ENCODE measurements around the gene KLF16.

KLF16 gene

DNA sequence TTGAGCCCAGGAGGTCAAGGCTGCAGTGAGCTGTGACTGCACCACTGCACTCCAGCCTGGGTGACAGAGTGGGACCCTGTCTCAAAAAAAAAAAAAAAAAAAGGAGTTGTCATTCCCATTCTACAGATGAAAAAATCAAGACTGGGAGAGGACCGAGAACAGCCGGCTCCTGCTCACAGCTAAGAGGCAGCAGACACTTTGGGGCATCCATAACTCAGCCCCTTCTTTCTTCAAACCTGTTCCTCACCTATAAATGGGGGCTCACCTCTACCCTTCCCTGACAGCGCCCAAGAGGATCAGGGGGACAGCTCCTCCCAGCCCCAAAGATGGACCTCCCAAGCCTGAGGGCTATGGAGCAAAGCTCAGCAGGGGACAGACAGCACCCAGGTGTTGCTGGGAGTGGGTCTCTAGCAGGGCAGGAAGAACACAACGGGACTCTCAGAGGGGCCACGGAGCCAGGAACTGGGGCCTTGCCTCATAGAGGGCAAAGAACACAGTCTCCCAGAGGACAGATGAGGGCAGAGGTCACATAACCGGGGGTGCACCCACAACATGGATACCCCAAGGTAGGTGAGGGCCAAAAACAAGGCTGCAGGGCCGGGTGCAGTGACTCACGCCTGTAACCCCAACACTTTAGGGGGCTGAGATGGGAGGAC lies 3.4 kb upstream of the KLF16 start:
- FAIRE-seq = no peak

DNA sequence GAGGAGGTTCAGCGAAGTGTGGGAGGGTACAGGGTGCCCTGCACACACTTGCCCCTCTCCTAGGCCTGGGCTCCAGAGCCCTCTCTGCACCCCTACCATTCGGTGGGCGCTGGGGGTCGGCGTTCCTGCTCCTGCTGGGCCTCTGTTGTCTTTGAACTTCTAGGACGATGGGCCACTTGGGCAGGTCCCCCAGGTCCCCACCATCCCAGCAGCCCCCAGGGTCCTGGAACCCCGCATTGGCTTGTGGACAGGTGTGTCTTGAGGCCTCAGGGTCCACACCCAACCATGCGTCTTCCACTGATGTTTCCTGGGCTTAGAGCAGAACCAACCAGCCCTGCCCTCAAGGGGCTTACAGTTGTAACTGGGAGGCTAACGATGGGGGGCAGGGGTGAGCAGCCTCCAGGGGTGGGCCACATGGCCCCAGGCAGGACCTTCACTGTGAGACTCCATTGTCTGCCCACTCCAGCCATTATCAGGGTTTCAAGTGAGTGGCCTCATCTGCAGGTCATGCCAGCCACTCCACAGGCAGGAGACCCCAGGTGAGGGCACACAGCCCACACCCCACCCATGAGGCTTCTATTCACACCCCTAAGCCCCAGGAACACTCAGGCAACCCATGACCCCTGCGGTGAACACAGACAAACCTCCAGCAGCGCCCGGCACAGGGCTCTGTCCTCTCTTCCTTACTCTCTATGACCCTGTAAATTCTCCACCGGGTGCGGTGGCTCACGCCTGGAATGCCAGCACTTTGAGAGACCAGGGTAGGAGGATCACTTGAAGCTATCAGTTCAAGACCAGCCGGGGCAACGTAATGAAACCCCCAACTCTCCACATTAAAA lies 2.0 kb upstream of the KLF16 start:
- FAIRE-seq = no peak

DNA sequence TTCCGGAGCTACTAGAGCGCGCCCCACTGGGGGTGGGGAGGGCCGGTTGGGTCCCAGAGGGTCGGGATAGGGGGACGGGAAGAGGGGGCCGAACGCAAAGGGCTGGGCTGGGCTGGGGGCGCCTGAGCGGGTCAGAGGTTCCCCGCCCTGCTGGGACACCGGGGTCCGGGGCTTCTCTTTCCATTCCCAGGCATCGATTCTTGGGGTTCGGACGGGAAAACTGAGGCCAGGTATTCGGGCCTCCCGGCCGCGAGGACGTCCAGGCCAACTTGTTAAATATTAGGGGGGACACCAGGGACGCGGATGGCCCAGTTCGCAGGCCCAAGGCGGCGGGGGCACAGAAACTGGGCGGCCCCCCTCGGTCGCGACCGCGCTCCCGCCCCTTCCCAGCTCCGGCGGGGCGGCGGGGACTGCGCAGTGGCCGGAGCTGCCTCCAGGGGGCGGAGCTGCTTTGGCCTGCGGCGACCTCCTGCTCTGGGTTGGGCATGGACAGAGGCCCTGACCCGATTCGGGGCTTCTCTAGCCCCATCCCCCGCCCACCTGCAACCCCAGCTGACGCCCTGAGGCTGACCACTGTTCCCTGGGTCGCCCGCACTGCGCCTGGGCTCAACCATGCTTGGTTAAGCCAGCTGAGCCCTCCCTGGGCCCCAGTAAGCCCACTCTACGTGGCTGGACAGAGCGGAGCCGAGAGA lies 1.2 kb upstream of the KLF16 start:
- FAIRE-seq = no peak

DNA sequence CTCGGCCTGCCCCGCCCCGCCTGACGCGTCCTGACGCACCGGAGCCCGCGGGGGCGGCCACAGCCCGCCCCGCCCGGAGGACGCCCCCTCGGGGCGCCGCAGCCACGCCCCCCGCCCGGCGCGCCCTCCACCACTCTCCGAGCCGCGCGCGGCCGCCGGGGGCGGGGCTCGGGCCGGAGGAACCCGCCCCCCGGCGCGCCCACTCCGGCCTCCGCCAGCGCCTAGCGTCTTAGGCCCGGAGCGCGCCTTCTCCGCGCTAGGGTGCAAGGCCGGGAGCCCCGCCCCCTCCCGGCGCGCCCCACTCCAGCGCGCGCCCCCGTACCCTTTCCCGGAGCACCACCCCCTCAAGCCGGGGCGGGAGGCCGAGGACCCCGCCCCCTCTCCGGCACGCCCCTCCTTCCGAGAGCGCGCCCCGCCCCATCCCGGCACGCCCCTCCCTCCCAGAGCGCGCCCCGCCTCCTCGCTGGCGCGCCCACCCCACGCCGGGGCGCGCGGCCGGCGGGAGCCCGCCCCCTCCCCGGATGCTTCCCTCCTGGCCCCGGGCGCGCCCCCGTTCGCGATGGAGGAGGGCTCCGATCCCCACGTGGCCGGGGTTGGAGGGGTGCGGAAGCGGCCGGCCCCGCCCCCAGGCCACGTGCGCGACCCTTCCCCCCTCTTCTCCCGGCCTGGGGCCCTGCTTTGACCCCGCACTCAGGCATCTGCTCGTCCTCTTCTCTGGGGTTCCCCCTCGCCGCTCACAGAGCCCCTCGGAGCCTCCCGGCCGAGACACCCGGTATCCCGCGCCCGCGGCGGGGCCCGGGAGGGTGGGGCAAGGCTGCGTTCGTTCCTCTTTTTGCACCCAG lies 480 bp upstream of the KLF16 start:
- no peak for FAIRE-seq

DNA sequence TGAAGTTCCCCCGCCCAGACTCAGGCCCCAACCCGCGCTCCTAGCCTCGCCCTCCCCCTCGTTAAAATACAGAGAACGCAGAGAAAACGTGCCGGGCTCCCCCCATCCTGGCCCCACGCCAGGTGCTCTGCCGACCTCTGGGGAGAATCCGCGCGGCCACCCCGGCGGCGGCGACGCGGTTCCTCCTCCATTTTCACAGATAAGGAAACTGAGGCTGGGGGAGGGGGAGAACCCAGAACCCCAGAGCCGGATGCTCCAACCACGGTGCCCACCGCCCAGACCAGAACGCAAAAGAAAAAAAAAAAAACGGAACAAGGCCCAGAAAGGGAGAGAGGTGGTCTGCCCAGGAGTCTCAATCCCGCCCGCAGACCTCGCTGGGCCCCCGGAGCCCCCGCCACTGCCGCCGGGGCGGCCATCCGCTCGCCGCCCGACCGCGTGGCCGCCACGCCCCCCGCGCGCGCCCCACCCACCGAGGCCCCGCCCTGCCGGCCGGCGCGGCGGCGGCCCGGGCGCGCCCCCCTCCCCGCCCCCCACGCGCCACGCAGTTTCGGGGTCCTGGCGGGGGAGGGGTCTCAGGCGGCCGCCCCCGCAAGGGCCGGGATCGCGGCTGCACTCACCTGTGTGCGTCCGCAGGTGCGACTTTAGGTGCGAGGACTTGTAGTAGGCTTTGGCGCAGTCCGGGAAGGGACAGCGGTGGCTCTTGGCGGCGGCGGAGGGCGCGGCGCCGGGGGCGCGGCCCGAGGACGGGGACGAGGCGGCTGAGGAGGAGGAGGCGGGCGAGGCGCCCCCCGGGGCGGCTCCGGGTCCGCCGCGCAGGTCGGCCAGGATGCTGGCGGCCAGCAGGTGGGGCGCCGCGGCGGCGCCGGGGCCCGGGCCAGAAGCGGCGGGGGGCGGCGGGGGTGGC lies 703 bp downstream of the KLF16 start:
- no peak for FAIRE-seq

DNA sequence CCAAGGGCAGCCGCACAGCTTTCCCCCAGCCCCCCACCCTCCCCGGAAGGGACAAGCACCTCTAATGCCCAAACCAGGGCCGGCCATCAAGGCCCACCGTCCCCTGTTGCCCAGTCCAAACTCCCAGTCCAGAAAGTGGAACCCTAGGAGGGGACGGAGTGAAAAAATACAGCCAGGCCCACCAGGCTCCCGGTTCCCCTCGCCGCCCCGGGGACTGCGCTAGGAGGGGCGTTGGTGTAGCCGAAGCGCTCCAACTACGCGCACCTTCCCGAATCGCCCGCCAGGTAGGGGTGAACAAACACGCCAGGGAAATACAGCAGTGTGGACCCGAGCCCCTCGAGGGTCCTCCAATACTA lies 1.3 kb downstream of the KLF16 start:
- FAIRE-seq = no peak

DNA sequence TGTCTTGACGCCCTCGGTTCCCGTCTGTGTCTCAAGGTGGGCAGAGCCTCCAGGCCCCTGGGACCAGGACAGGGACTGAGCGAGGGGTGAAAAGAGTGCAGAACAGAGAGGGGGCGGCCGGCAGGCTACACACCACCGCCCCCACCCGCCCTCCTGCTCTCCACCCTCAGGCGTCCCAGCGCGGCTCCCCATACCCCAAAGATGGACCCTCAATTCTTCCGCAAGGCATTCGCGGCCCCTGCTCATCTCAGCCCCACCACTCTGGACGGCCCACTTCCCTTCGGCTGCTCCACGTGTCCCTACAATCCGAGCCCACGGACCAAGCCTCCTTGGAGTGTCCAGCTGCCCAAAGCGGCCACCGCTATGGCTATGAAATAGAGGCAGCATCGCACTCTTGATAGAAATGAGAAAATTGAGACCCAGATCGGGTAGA lies 1.8 kb downstream of the KLF16 start:
- no peak for FAIRE-seq

DNA sequence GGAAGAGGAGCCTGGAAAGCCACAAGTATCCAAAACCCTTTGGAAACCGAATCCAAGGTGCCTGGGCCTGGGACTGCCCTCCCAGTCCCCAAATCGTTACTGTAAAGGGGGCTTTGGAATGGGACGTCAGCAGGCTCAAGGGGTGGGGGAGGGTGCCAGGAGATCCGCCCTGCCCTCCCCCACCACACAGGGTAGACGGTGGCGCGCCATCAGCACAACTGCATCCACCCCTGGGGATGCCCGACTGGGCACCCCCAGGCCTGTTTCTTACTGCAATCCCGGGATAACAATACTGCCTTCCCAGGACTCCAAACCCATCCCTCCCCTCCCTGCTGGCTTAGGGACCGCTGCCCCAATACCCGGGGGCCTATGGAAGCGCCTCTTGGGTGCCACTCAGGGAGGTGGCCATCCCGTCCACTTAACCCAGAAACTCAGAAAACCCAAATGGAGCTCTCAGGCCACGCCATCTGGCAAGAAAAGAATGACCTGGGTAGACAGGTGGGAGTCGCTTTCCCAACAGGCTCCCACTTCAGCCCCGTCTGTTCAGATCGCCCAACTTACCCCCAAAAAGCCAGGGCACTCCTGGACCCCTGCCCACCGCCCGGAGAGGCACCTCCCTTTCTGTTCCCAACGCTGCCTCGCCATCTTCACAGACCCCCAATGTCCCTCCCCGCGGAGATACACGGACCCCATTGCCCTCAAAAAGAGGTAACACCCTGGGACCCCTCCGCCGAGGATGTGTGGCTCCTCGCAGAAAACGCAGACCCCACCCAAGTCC lies 2.4 kb downstream of the KLF16 start:
- FAIRE-seq = no peak

DNA sequence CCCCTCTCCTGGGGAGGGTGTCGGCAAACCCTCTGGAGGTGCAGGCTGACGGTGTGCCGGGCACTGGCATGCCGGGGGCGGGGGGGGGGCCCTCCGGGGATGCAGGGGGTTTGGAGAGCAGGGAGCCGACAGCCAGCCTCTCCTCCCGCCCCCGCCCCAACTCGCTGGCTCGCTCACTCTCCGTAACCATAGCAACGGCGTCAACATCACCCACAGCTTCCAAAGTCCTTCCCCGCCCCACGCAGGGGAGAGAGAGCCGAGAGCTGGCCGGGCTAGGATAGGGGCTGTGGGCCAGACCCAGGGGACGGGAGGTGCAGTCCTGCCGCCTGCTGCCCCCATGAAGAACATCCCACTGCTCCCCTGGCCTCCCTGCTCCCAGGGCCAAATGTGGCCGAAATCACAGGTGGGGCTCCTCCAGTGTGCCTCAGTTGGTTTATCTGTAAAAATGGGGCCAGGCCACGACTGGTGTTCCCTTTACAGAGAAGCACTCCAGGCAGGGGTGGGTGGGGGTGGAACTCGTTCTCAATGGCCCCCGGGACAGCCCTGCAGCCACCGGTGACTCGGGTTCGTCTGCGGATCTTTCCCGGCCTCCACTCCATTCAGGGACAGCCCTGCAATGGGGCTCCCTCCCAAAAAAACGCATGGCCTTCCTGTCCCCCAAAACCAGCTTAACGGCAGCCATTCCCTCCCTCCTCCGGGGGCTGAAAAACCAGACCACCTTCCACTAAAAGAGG lies 3.2 kb downstream of the KLF16 start:
- FAIRE-seq = no peak

DNA sequence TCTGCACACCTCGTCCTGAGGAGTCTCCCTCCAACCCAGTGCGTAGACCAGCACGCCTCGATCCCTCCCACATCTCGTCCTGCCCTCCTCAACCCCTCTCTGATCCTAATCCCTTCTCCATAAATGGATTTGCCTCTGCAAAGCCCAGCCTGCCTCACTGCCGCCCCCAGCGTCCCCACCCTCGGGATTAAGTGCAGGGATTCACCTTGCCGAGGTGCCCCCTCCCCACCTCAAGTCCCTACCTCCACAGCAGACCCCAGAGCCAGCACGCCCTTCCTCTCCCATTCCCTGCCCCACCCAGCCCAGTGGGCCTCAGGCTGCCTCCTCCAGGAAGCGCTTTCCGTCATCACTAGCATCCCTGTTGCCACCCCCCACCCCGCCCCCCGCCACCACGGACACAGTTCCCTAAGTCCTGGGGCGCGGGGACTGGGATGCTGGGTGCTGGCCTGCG lies 4.0 kb downstream of the KLF16 start:
- no peak for FAIRE-seq

DNA sequence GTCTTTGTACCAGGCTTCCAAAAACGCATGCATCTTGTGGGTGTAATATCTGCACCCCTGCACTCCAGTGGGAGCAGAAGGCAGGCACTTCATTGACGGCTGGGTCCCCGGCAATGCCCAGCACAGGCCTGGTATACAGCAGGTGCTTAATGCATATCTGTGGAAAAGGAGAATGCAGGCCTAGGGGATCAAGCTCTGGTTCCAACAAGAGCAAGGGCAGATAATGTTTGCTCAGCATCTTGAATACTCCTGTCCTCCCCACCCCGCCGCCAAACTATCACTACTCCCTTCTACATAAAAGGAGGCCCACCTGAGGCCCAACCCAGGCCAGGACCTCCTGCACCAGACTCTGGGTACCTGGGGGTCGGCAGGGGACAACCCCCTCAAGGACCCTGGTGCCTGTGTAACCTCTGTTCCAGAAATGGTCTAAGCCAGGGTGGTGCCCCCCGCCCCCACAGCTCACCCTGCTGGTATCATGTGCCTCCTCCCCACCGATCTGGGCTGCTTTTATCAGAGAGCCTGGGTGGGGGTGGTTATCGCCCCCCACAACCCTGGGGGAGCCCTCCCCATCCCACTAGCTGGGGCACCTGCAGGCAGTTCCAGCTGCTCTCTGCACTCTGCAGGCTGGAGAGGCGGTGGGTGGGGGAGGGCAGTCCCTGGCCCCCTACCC lies 4.8 kb downstream of the KLF16 start:
- no peak for FAIRE-seq

DNA sequence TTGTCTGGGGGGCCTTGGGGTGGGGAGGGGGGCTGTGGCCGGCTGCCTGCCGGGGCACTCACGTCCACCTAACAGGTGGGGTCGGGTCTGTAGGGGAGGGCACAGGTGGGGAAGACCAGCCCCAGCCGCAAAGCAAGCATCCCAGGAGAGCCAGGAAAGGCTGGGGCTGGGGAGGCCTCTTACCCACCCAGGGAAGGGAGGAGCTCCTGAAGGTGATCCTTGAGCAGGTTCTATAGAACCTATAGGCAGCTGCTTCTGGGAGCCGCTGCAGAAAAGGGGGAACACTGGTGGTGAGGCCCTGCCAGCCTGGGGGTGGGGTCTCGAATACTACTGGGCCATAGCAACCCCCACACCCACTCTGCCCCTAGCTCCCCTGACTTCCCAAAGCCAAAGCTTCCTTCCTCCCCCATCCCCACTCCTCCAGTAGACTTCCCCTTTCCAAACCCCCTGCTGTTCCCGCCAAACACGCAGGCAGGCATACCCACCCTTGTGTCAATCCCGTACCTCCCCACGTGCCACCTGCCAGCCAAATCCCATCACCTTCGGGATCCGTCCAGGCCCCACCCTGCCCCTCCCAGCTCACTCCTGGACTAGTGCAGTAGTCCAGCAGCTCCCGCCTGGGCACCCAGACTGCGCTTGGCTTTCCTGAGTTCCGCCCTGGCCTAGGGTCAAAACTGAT lies 5.6 kb downstream of the KLF16 start:
- FAIRE-seq = no peak

DNA sequence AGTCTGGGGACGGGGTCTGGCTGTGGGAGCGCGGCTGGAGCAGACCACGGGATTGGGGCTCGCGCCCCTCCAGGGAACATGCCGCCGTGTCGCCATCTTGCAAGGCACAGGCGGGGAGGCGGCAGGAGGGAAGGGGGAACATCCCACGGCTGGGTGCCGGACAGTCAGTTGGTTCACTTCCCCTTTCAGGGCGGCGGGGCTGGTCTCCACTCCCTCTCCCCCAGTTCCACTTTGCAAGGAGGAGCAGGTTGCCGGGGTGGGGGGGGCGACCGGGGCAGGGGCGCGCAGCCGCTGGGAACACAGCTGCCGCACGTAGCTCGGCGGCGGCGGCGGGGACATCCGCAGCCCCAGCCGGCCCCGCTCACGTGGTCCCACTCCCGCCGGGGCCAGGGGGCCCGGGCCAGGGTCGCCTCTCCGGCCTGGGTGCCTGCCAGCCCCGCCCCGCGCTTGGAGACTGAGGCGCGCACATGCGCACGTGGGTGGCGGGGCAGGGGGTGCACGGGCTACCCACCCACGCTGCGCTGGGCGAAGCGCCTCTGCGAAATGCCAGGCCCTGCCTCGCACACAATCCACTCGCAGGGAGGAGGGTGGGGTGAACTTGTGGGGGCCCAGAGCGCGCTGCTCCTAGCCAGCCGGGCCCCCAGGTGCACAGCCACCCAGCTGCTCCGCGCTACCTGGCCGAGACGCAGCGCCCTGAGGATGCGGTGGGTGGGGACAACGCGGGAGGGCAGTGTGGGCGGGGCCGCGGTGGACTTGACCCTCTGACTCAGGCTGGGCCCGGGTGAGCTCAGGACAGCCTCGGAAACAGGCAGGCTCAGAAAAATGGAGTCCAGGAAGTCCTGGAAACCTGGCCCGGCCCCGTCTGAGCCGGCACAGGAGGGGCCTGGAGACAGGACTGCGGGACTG lies 6.4 kb downstream of the KLF16 start:
- no peak for FAIRE-seq

DNA sequence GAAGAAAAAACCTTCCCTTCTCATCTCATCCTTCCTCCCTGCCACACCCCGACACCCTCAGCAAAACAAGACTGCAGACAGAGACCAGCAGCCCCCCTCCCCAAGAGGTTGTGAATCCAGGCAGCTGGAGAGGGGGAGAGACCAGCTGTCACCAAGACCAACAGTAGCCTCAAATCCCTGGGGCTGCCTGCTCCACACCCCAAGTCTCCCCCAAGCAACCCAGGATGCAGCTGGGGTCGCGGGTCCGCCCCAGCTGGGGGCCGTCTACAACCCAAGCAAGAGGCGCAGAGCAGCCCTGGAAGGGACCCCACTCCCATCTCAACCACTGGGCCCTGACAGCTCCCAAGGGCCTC lies 7.1 kb downstream of the KLF16 start:
- FAIRE-seq = no peak

DNA sequence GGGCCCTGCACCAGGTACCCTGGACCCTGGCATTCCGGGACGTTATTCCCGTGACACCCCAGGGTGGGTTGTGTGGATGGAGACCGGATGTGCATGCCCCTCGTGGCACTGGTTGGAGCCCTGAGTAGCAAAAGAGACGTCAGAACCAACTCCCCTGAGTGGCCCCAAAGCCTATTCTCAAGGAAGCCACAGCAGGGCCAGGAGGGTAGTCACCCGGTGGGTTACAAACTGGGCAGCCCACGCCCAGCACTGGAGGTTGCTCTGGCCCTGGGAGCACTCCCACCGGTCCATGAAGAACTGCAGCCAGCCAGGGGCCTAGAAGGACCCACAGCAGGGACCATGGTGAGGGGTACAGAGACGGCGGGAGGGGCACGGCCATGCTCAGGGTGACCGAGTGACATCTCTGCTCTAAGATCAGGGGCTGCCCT lies 7.5 kb downstream of the KLF16 start:
- no peak for FAIRE-seq

DNA sequence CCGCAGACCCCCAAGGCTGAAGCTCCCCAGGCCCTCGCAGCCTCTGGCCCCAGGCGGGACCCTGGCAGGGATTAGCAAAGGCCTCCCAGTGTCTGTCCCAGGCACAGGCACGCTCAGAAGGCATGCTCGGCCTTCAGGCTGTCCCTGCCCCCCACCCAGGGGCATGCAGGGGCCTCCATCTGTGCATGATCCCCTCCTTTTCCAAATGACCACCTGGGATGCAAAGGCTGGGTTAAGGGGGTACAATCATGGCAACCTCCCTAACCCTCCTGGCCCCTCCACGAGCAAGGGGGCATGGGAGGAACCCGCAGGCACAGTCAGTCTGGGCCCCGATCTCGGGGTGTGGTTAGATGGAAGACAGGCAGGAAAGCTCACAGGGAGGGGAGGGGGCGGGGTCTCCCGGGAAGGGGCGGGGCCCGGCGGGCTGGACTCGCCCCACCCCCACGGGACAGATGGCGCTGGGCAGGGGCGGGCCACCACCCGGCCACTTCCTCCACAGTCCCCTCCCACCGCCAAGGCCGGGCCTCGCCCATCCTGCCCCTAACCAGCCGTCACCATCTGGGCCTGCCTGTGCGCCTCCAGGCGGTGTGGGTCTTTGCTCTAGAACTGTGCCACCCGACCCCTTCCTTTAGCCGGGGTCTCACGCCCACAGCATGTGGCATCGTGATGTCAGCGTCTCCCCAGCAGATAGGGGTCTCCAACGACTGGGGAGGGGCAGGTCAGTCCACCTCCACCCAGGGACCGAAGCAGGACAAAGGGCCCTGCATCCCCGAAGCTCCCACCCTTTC lies 8.1 kb downstream of the KLF16 start:
- no peak for FAIRE-seq

DNA sequence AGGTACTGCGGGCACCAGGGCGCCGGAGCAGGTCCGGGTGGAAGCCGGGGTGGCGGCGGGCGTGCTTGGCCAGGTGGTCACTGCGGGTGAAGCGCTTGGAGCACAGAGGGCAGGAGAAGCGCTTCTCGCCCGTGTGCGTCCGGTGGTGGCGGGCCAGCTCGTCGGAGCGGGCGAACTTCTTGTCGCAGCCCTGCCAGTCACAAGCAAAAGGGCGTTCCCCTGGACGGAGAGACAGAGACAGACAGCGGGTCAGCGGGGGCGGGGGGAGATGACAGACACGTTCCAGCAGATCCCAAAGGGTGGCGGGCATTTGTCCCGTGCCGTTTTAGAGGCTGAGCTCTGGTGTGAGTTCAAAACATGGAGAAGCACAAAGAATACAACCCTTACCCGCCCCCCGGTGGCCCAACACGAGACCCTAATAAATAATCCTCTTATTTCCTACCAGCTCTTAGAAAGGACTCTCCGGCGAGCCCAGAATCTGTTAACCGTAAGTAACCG lies 8.8 kb downstream of the KLF16 start:
- FAIRE-seq = no peak

Measured in TTC549 (cell line).